ENCODE data around the gene IFI27. TPM values are rescaled to one million over a fixed set of nuclear protein-coding genes. Genes with fewer than 3 reads are reported as not detected.

IFI27 gene
- total RNA-seq (2011; cell fraction: chromatin; rRNA removed; ENCODE audit: low replicate concordance) = 2.0 and 2.4 TPM in 2 replicates
- 2.2 and 2.9 TPM in 2 replicates for total RNA-seq (2011; cell fraction: nucleolus; rRNA removed)
- 3.8 and 4.0 TPM in 2 replicates for total RNA-seq (2011; cell fraction: nucleoplasm; rRNA removed)
- total RNA-seq (2014; rRNA removed) (0.45 and 0.98 TPM in 2 replicates), total RNA-seq (2014; rRNA removed; fragmentation: Illumina TruSeq; extraction: Trizol) (0.95 and 1.1 TPM in 2 replicates), total RNA-seq (2015; rRNA removed; fragmentation: Illumina TruSeq; extraction: Trizol) (1.6 and 1.8 TPM in 2 replicates), total RNA-seq (2021) (1.0 and 1.3 TPM in 2 replicates), polyA plus RNA-seq (2011; rRNA removed) (2.0 TPM in 2 replicates), polyA plus RNA-seq (2014; fragmentation: Illumina TruSeq; extraction: Trizol) (0.19 and 1.2 TPM in 2 replicates), polyA plus RNA-seq (2014; fragmentation: Nextera tagmentation; extraction: Ambion mirVana) (1 to 10 TPM; 2.4 to 3.4 TPM), polyA plus RNA-seq (2014; rRNA removed) (0.89 TPM in 1 of 2 replicates, not detected in the other), polyA minus RNA-seq (2011; rRNA and poly(A)+ RNA removed) (0.28 and 0.39 TPM in 2 replicates), Bru-seq, nascent RNA (percentile 40 among the genes with signal in this experiment), BruChase-seq, experiment 1, labeled RNA remaining after a 2-hour chase (percentile 45 among the genes with signal in this experiment), BruChase-seq, experiment 2, labeled RNA remaining after a 6-hour chase (percentile 48 among the genes with signal in this experiment)
- 4.1 and 8.7 TPM in 2 replicates for polyA plus RNA-seq (2011; cell fraction: cytosol; rRNA removed)
- 4.0 and 5.2 TPM in 2 replicates for polyA plus RNA-seq (2011; cell fraction: nucleus; rRNA removed)
- 1.8 and 4.7 TPM in 2 replicates for polyA plus RNA-seq (2012)
- polyA minus RNA-seq (2011; cell fraction: cytosol; rRNA and poly(A)+ RNA removed) = not detected in 2 replicates
- polyA minus RNA-seq (2011; cell fraction: nucleus; rRNA and poly(A)+ RNA removed) = 1.1 and 2.0 TPM in 2 replicates
- long read RNA-seq, experiment 1, partial matches to known transcripts = 0 of 2 reads
- long read RNA-seq, experiment 1, other reads (novel, unspliced or antisense) = 2 of 2 reads
- long read RNA-seq, experiment 2, partial matches to known transcripts = 0 of 2 reads
- long read RNA-seq, experiment 2, other reads (novel, unspliced or antisense) = 1 of 2 reads
- long read RNA-seq, experiment 3, partial matches to known transcripts = 0 of 1 reads
- long read RNA-seq, experiment 3, other reads (novel, unspliced or antisense) = 1 of 1 reads

- H3K4me3 ChIP-seq = no peak within 1 kb of the TSS
- peak within 1 kb of the TSS in 1 of 2 experiments; percentile 83; a peak in 2 of 4 replicates for H3K9ac ChIP-seq (ENCODE audit: insufficient read depth in 1 of 2, low read depth in 2 of 2, low read length in 2 of 2)
- no peaks in the 10 kb centered on the region for H3K79me2 ChIP-seq (ENCODE audit: control insufficient read depth, insufficient read depth, low read length)
- no peaks in the 10 kb centered on the region for H3K36me3 ChIP-seq (ENCODE audit: control insufficient read depth, insufficient read depth, low read length)
- peak within 1 kb of the TSS; percentile 50; the same call in 1 of the 2 replicates for H3K4me2 ChIP-seq (ENCODE audit: insufficient read depth, low read length)
- WGBS (ENCODE audit: insufficient coverage, low coverage, missing lambda C conversion rate) = 30% methylated on average over 10 of the region's 14 CpGs
- peak within 1 kb of the TSS; percentile 67 for H2AFZ ChIP-seq (ENCODE audit: low read depth, low read length)
- FAIRE-seq (peak; percentile 23), ATAC-seq (peak; percentile 83), DNase-seq (ENCODE audit: extremely low read depth in 1 of 4, low spot score in 3 of 4) (peak; percentile 44 to 70 (median 46))
- POLR2A ChIA-PET = interaction anchor here (0.7 to 1.5 kb wide), 4 partner anchors 9 to 30 kb away, joined by 4 to 7 read pairs (median 4); partner anchors contain the start of genes DDX24 and IFI27L1
- peaks cover 0 to 13% of the 10 kb centered on the region in 2 experiments; a peak in 1 of 5 replicates for H3K27me3 ChIP-seq (ENCODE audit: control insufficient read depth in 2 of 2, insufficient read depth in 2 of 2, low read length in 2 of 2)
- in situ Hi-C loops (cut with MboI) = no loop called here
- intact Hi-C loops (cut with micrococcal nuclease) = no loop called here
- no peaks in the 10 kb centered on the region; the same call in 1 of the 2 replicates for H4K20me1 ChIP-seq (replicated peaks; ENCODE audit: control insufficient read depth, insufficient read depth, low read length)
- H3K9me3 ChIP-seq (replicated peaks; ENCODE audit: control insufficient read depth, insufficient read depth, low read depth, low read length) = no peaks in the 10 kb centered on the region
- TSS peak; percentile 60 for BruUV-seq (replicated peaks)
- peaks cover 3% of the 10 kb centered on the region for H3K9me1 ChIP-seq (ENCODE audit: control insufficient read depth, insufficient read depth, low read length)
- H3K27ac ChIP-seq (ENCODE audit: extremely low read depth, low read depth, low read length) = 0 out of 3 replicates have a peak within 1 kb of the TSS, but pooled peaks have one; percentile 32
- CTCF ChIA-PET (ENCODE audit: low intra/inter-chr PET ratio) = no interaction called here
- peaks cover 8 to 16% of the 10 kb centered on the region in 2 experiments; a peak in 4 of 5 replicates for H3K4me1 ChIP-seq (replicated peaks in 1 of 2; ENCODE audit: control insufficient read depth in 2 of 2, insufficient read depth in 2 of 2, low read length in 2 of 2)
- peak in 1 of 3 experiments; percentile 14 for TF ChIP-seq YY1 (IDR thresholded peaks at IDR 0.05; ENCODE audit: borderline replicate concordance in 1 of 3, control insufficient read depth in 1 of 3, extremely low read depth in 1 of 3, insufficient read depth in 3 of 3, insufficient read length in 1 of 3, insufficient replicate concordance in 2 of 3, low read depth in 1 of 3, low read length in 2 of 3)
- no peak for TF ChIP-seq TFE3 (CRISPR knock-in tag; IDR thresholded peaks at IDR 0.05)
- peak; percentile 42 for TF ChIP-seq TBP (optimal IDR thresholded peaks at IDR 0.05; ENCODE audit: low read depth, low read length)
- peak in 1 of 2 experiments; percentile 13; a peak in 1 of 4 replicates for TF ChIP-seq FOXK2 (conservative IDR thresholded peaks at IDR 0.05 in 1 of 2, IDR thresholded peaks at IDR 0.05 in 1 of 2; ENCODE audit: low read depth in 2 of 2)
- TF ChIP-seq JUND (IDR thresholded peaks at IDR 0.05; ENCODE audit: borderline replicate concordance, low read depth, low read length) = peak; percentile 45; the same call in 1 of the 2 replicates
- TF ChIP-seq JUND (tag; IDR thresholded peaks at IDR 0.05; ENCODE audit: borderline replicate concordance, low read depth, low read length) = no peak; the same call in 2 of the 3 replicates
- 0 out of 2 replicates have a peak, but pooled peaks have one; percentile 26 for TF ChIP-seq ELF1 (tag; IDR thresholded peaks at IDR 0.05)
- peak; percentile 10; the same call in 1 of the 2 replicates for TF ChIP-seq ATF3 (IDR thresholded peaks at IDR 0.05)
- TF ChIP-seq ATF3 (CRISPR knock-in tag; conservative IDR thresholded peaks at IDR 0.05) = no peak
- 0 out of 2 replicates have a peak, but pooled peaks have one; percentile 26 for TF ChIP-seq ATF7 (IDR thresholded peaks at IDR 0.05)
- TF ChIP-seq NRF1 (conservative IDR thresholded peaks at IDR 0.05 in 1 of 2, IDR thresholded peaks at IDR 0.05 in 1 of 2) = peak; percentile 64 to 68
- TF ChIP-seq TGIF2 (CRISPR knock-in tag; IDR thresholded peaks at IDR 0.05) = no peak
Measured at GRCh38 chr14:94110552-94111181, at the start of gene IFI27. TSS of gene IFI27 (plus strand) at chr14:94110736.
